Panc1 (cell line): ENCODE measurements around the gene YTHDF1.

Experiments used
- REST ChIP-seq, 2 experiments: IDR thresholded peaks; 2 replicates each; pipeline ENCODE4 v1.6.1; 2011 to 2012; ENCODE audit warnings: low read depth in 2 of 2, control low read depth in 1 of 2, low read length in 1 of 2, mild to moderate bottlenecking in 1 of 2, moderate library complexity in 1 of 2; ENCODE audit not compliant: insufficient read depth in 1 of 2
- TCF7L2 ChIP-seq: IDR thresholded peaks from 2 replicates; pipeline ENCODE4 v1.6.1; 2011; ENCODE audit warnings: mild to moderate bottlenecking, low read depth, low read length, inconsistent platforms

GRCh38 chr20:63183422-63184146 is 32.3 kb downstream of the YTHDF1 start:
- no peak for TF ChIP-seq TCF7L2
- peak in 1 of 2 experiments; percentile 11; a peak in 1 of 4 replicates for TF ChIP-seq REST (IDR thresholded peaks at IDR 0.05; ENCODE audit: insufficient read depth in 1 of 2, low read depth in 2 of 2, low read length in 1 of 2)
